H9 (cell line): ENCODE data around the gene LRRFIP1. TPM values are rescaled to one million over a fixed set of nuclear protein-coding genes. Genes with fewer than 3 reads are reported as not detected.

ENCODE experiments used
- DNase-seq: peaks from one replicate; pipeline ENCODE4 v3.0.0-alpha.2; 2017
- H2AFZ ChIP-seq: one replicate; pipeline ENCODE4 v1.6.1; 2013; ENCODE audit warnings: mild to moderate bottlenecking, low read length, control low read depth, moderate library complexity
- H2AK5ac ChIP-seq: 2 replicates; pipeline ENCODE4 v1.6.1; 2013; ENCODE audit warnings: low read length, control low read depth, mixed read lengths; ENCODE audit not compliant: insufficient read length
- H2BK120ac ChIP-seq: one replicate; pipeline ENCODE4 v1.6.1; 2013; ENCODE audit warnings: low read depth, mild to moderate bottlenecking, low read length, control low read depth, inconsistent platforms; ENCODE audit not compliant: poor library complexity, severe bottlenecking
- H2BK12ac ChIP-seq: 2 replicates; pipeline ENCODE4 v1.6.1; 2013; ENCODE audit warnings: low read length, control low read depth, mixed read lengths, low read depth; ENCODE audit not compliant: insufficient read length
- H2BK15ac ChIP-seq: 2 replicates; pipeline ENCODE4 v1.6.1; 2013; ENCODE audit warnings: low read depth, low read length, control low read depth
- H2BK20ac ChIP-seq: one replicate; pipeline ENCODE4 v1.6.1; 2013; ENCODE audit warnings: low read depth, mild to moderate bottlenecking, low read length, control low read depth, inconsistent platforms; ENCODE audit not compliant: poor library complexity, severe bottlenecking
- H2BK5ac ChIP-seq: 2 replicates; pipeline ENCODE4 v1.6.1; 2013; ENCODE audit warnings: low read length, control low read depth, mixed read lengths; ENCODE audit not compliant: insufficient read length
- H3K14ac ChIP-seq: 2 replicates; pipeline ENCODE4 v1.6.1; 2013; ENCODE audit warnings: low read length, control low read depth; ENCODE audit not compliant: insufficient read depth
- H3K18ac ChIP-seq: 2 replicates; pipeline ENCODE4 v1.6.1; 2013; ENCODE audit warnings: low read depth, mild to moderate bottlenecking, mixed read lengths, low read length, control low read depth; ENCODE audit not compliant: insufficient read length
- H3K23ac ChIP-seq: 2 replicates; pipeline ENCODE4 v1.6.1; 2013; ENCODE audit warnings: low read length, control low read depth, mixed read lengths, low read depth; ENCODE audit not compliant: insufficient read length
- H3K23me2 ChIP-seq: 2 replicates; pipeline ENCODE4 v1.6.1; 2013; ENCODE audit warnings: low read depth, mild to moderate bottlenecking, mixed read lengths, low read length, control low read depth; ENCODE audit not compliant: insufficient read length, poor library complexity, severe bottlenecking
- H3K27ac ChIP-seq: 2 replicates; pipeline ENCODE4 v1.5.1; 2013; ENCODE audit warnings: low read length, control low read depth, mixed read lengths, low read depth; ENCODE audit not compliant: insufficient read length
- H3K27me3 ChIP-seq: 2 replicates; pipeline ENCODE4 v1.6.1; 2013; ENCODE audit warnings: low read length, control low read depth, inconsistent platforms; ENCODE audit not compliant: insufficient read depth
- H3K4ac ChIP-seq: 2 replicates; pipeline ENCODE4 v1.6.1; 2013; ENCODE audit warnings: low read depth, mild to moderate bottlenecking, control low read depth, inconsistent platforms, low read length, moderate library complexity
- H3K4me1 ChIP-seq: 2 replicates; pipeline ENCODE4 v1.6.1; 2013; ENCODE audit warnings: low read length, control low read depth, inconsistent platforms; ENCODE audit not compliant: insufficient read depth
- H3K4me2 ChIP-seq: 2 replicates; pipeline ENCODE4 v1.6.1; 2013; ENCODE audit warnings: low read length, control low read depth, mixed read lengths; ENCODE audit not compliant: insufficient read length, insufficient read depth
- H3K56ac ChIP-seq: 2 replicates; pipeline ENCODE4 v1.6.1; 2013; ENCODE audit warnings: low read depth, mild to moderate bottlenecking, mixed read lengths, low read length, control low read depth; ENCODE audit not compliant: insufficient read length
- H3K79me1 ChIP-seq: 2 replicates; pipeline ENCODE4 v1.6.1; 2013; ENCODE audit warnings: low read depth, mild to moderate bottlenecking, moderate library complexity, low read length, control low read depth, inconsistent platforms; ENCODE audit not compliant: insufficient read depth, poor library complexity, severe bottlenecking
- H3K79me2 ChIP-seq: 2 replicates; pipeline ENCODE4 v1.6.1; 2013; ENCODE audit warnings: low read length, control low read depth, inconsistent platforms; ENCODE audit not compliant: insufficient read depth
- H3K9ac ChIP-seq: 2 replicates; pipeline ENCODE4 v1.6.1; 2013; ENCODE audit warnings: low read length, control low read depth, mixed read lengths; ENCODE audit not compliant: insufficient read length; ENCODE audit errors: extremely low read depth
- H3K9me3 ChIP-seq: one replicate; pipeline ENCODE4 v1.6.1; 2013; ENCODE audit warnings: low read depth, low read length, inconsistent platforms; ENCODE audit not compliant: control insufficient read depth
- H3T11ph ChIP-seq: one replicate; pipeline ENCODE4 v1.6.1; 2013; ENCODE audit warnings: mild to moderate bottlenecking, low read length, control low read depth, inconsistent platforms
- H4K20me1 ChIP-seq: one replicate; pipeline ENCODE4 v1.6.1; 2013; ENCODE audit not compliant: control insufficient read depth, insufficient read length, insufficient read depth
- H4K5ac ChIP-seq: 2 replicates; pipeline ENCODE4 v1.6.1; 2013; ENCODE audit warnings: low read depth, mild to moderate bottlenecking, mixed read lengths, low read length, control low read depth; ENCODE audit not compliant: insufficient read length
- H4K8ac ChIP-seq: replicated peaks from 2 replicates; pipeline ENCODE4 v1.6.1; 2013; ENCODE audit warnings: low read length, control low read depth, mixed read lengths, low read depth; ENCODE audit not compliant: insufficient read length
- H4K91ac ChIP-seq: 2 replicates; pipeline ENCODE4 v1.6.1; 2013; ENCODE audit warnings: low read depth, mild to moderate bottlenecking, moderate library complexity, mixed read lengths, low read length, control low read depth; ENCODE audit not compliant: insufficient read length
- H3K27ac Mint-ChIP-seq, 3 experiments: 2 replicates in 2 of 3; 3 replicates in 1 of 3; pipeline ENCODE4 v1.8.0; 2020 to 2021; ENCODE audit warnings: mixed read lengths in 3 of 3, mild to moderate bottlenecking in 1 of 3, moderate library complexity in 1 of 3
- H3K27me3 Mint-ChIP-seq: 2 replicates; pipeline ENCODE4 v1.8.0; 2021; ENCODE audit warnings: low read depth, mild to moderate bottlenecking, moderate library complexity, mixed read lengths
- H3K36me3 Mint-ChIP-seq, 3 experiments: 2 replicates in 2 of 3; 3 replicates in 1 of 3; pipeline ENCODE4 v1.8.0; 2020 to 2021; ENCODE audit warnings: low read depth in 3 of 3, mixed read lengths in 3 of 3; ENCODE audit not compliant: insufficient read depth in 1 of 3
- H3K4me1 Mint-ChIP-seq, 2 experiments: 2 replicates each; pipeline ENCODE4 v1.8.0; 2020; ENCODE audit warnings: mixed read lengths in 2 of 2
- H3K4me3 Mint-ChIP-seq, 2 experiments: 2 replicates in 1 of 2; 3 replicates in 1 of 2; pipeline ENCODE4 v1.8.0; 2020 to 2021; ENCODE audit warnings: mild to moderate bottlenecking in 2 of 2, mixed read lengths in 2 of 2, moderate library complexity in 1 of 2
- H3K9me3 Mint-ChIP-seq, 2 experiments: 2 replicates in 1 of 2; 3 replicates in 1 of 2; pipeline ENCODE4 v1.8.0; 2020; ENCODE audit warnings: mild to moderate bottlenecking in 2 of 2, mixed read lengths in 2 of 2, moderate library complexity in 1 of 2
- WGBS: extraction: QIAGEN DNeasy Blood & Tissue Kit; methylation state at CpG from one replicate; pipeline ENCODE4 v1.1.7; 2013; ENCODE audit warnings: missing lambda C conversion rate, low lambda C conversion rate, mixed read lengths; ENCODE audit not compliant: insufficient read length; ENCODE audit errors: extremely low coverage; 5-methylcytosine and 5-hydroxymethylcytosine counted together
- total RNA-seq: library from RNA; stranded (reverse); gene quantifications from 2 replicates; pipeline ENCODE4 v1.2.1, GENCODE V29; 2021
- TF ChIP-seq, protein P1 (sequence below): fragments of 200-600 bp; sonication (generic); conservative IDR thresholded peaks from 3 replicates; pipeline ENCODE4 v1.8.0; 2021; ENCODE audit warnings: antibody characterized with exemption, mild to moderate bottlenecking

Gene LRRFIP1
- total RNA-seq, 1 experiment from 2014 or later, result 38.5 TPM

- WGBS, result no CpG with 5 or more reads among the region's 17 CpGs
- no peak overlapping the region for H3K4ac ChIP-seq
- H3K27ac ChIP-seq, result no peak overlapping the region
- H4K20me1 ChIP-seq, result no peaks in the 10 kb centered on the region
- no peak overlapping the region for H2BK12ac ChIP-seq
- H3K9ac ChIP-seq, result no peak overlapping the region
- Mint-ChIP-seq H3K27ac (peak overlapping the region in 2 of 3 experiments; percentile 66 to 92; a peak in 3 of 7 replicates), H3K9me3 (no peaks in the 10 kb centered on the region), H3K36me3 (no peaks in the 10 kb centered on the region; a peak in 2 of 7 replicates), H3K4me1 (peaks cover 30 to 31% of the 10 kb centered on the region in 2 experiments), H3K27me3 (peaks cover 2% of the 10 kb centered on the region; the same call in 1 of the 2 replicates), H3K4me3 (no peak overlapping the region; a peak in 2 of 5 replicates)
- no peak overlapping the region for H3K23ac ChIP-seq
- no peak overlapping the region for H2BK20ac ChIP-seq
- no peak overlapping the region for H2BK120ac ChIP-seq
- H3K27me3 ChIP-seq, result no peaks in the 10 kb centered on the region
- no peak overlapping the region for H2BK5ac ChIP-seq
- H3K79me1 ChIP-seq, result no peaks in the 10 kb centered on the region
- H4K91ac ChIP-seq, result no peak overlapping the region
- peak overlapping the region; percentile 69 for H3K18ac ChIP-seq
- no peak overlapping the region for H4K5ac ChIP-seq
- peak; percentile 82 for DNase-seq
- no peak overlapping the region for H2AFZ ChIP-seq
- peak overlapping the region; percentile 23 for H3K4me2 ChIP-seq
- no peak overlapping the region for H3T11ph ChIP-seq
- no peaks in the 10 kb centered on the region for H3K4me1 ChIP-seq
- peak overlapping the region; percentile 55; the same call in 1 of the 2 replicates for H3K14ac ChIP-seq
- H2BK15ac ChIP-seq, result no peak overlapping the region
- H3K9me3 ChIP-seq, result no peaks in the 10 kb centered on the region
- no peak overlapping the region for H3K56ac ChIP-seq
- TF ChIP-seq, protein P1, sequence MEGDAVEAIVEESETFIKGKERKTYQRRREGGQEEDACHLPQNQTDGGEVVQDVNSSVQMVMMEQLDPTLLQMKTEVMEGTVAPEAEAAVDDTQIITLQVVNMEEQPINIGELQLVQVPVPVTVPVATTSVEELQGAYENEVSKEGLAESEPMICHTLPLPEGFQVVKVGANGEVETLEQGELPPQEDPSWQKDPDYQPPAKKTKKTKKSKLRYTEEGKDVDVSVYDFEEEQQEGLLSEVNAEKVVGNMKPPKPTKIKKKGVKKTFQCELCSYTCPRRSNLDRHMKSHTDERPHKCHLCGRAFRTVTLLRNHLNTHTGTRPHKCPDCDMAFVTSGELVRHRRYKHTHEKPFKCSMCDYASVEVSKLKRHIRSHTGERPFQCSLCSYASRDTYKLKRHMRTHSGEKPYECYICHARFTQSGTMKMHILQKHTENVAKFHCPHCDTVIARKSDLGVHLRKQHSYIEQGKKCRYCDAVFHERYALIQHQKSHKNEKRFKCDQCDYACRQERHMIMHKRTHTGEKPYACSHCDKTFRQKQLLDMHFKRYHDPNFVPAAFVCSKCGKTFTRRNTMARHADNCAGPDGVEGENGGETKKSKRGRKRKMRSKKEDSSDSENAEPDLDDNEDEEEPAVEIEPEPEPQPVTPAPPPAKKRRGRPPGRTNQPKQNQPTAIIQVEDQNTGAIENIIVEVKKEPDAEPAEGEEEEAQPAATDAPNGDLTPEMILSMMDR, result no peak
- H2AK5ac ChIP-seq, result no peak overlapping the region
- H4K8ac ChIP-seq, result no peak overlapping the region
- H3K23me2 ChIP-seq, result no peaks in the 10 kb centered on the region
- H3K79me2 ChIP-seq, result no peaks in the 10 kb centered on the region
Measured at GRCh38 chr2:237674731-237675276, 47.4 kb downstream of the LRRFIP1 start.
